ENCODE measurements around the gene TTC7B.

The TTC7B gene

DNA sequence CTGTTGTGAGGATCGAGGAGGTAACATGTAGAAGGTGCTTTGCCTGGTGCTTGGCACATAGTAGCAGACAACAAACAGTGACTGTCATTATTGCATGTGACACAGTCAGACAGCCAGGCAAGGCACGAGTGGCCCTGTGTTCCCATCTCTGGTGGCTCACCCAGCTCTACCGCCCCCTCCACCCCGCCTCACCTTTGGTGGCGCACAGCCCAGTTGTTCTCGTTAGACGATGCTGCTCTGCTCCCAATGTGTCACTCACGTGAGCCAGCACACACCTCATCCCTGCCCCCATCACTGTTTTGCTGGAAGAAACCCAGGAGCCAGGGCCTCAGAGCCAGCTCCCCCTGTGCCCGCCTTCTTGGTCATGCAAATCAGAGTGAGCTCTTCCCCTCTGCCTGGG, 306.1 kb downstream of the TTC7B start:
- Histone ChIP-seq H3F3A (ENCODE audit: insufficient read depth, low read length) (no peaks in the 10 kb centered on the region), H2AFZ (ENCODE audit: low read length) (no peak overlapping the region), H3K9me2 (ENCODE audit: low read depth, low read length) (no peaks in the 10 kb centered on the region), H3K4me3 (ENCODE audit: low read depth, low read length, poor library complexity, severe bottlenecking) (no peak overlapping the region), H3K9me3 (ENCODE audit: low read length) (no peaks in the 10 kb centered on the region), H3K79me2 (ENCODE audit: insufficient read depth, low read length) (no peaks in the 10 kb centered on the region), H4K20me1 (ENCODE audit: insufficient read depth, low read length) (no peaks in the 10 kb centered on the region), H3K36me3 (ENCODE audit: insufficient read depth, low read length) (no peaks in the 10 kb centered on the region), H3K27me3 (ENCODE audit: insufficient read depth, low read length) (0 out of 2 replicates have a peak, but pooled peaks cover 4% of the 10 kb centered on the region), H3K4me1 (ENCODE audit: insufficient read depth, low read length, severe bottlenecking) (no peaks in the 10 kb centered on the region), H3K9ac (ENCODE audit: low read length) (no peak overlapping the region), H3K27ac (ENCODE audit: low read depth, low read length, poor library complexity, severe bottlenecking) (no peak overlapping the region), H3K4me2 (ENCODE audit: low read length) (no peak overlapping the region)
- TF ChIP-seq EZH2 (IDR thresholded peaks at IDR 0.05; ENCODE audit: borderline replicate concordance, low read length): no peak
- TF ChIP-seq CTCF (IDR thresholded peaks at IDR 0.05; ENCODE audit: low read length): no peak

DNA sequence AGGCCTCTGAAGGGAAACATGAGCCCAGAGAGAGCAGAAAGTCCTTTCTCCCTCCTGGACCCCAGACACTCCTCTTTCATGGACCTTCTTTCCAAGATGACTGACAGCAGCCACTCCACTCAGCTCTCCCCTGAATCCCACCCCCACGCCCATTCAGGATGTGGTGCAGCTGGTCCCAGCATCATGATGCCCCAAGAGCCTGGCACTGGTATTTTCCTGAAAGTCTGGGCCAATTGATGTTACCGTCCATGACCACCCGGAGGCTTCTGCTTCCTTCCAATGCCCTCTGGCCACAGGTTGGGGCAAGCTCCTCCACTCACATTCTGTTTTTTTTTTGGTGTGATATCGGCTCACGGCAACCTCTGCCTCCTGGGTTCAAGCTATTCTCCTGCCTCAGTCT, 306.8 kb downstream of the TTC7B start:
- TF ChIP-seq CTCF (IDR thresholded peaks at IDR 0.05; ENCODE audit: low read length): no peak
- no peak for TF ChIP-seq EZH2 (IDR thresholded peaks at IDR 0.05; ENCODE audit: borderline replicate concordance, low read length)
- Histone ChIP-seq H3K36me3 (ENCODE audit: insufficient read depth, low read length) (no peaks in the 10 kb centered on the region), H3K9me2 (ENCODE audit: low read depth, low read length) (no peaks in the 10 kb centered on the region), H3K9ac (ENCODE audit: low read length) (no peak overlapping the region), H3K27ac (ENCODE audit: low read depth, low read length, poor library complexity, severe bottlenecking) (no peak overlapping the region), H3K79me2 (ENCODE audit: insufficient read depth, low read length) (no peaks in the 10 kb centered on the region), H4K20me1 (ENCODE audit: insufficient read depth, low read length) (no peaks in the 10 kb centered on the region), H3K9me3 (ENCODE audit: low read length) (no peaks in the 10 kb centered on the region), H3K27me3 (ENCODE audit: insufficient read depth, low read length) (0 out of 2 replicates have a peak, but pooled peaks cover 4% of the 10 kb centered on the region), H3K4me1 (ENCODE audit: insufficient read depth, low read length, severe bottlenecking) (no peaks in the 10 kb centered on the region), H3F3A (ENCODE audit: insufficient read depth, low read length) (no peaks in the 10 kb centered on the region), H3K4me3 (ENCODE audit: low read depth, low read length, poor library complexity, severe bottlenecking) (no peak overlapping the region), H3K4me2 (ENCODE audit: low read length) (no peak overlapping the region), H2AFZ (ENCODE audit: low read length) (no peak overlapping the region)

GRCh38 chr14:90508536-90509254, 307.5 kb downstream of the TTC7B start:
- no peaks in the 10 kb centered on the region for H3K9me2 ChIP-seq (ENCODE audit: low read depth, low read length)
- no peaks in the 10 kb centered on the region for H3F3A ChIP-seq (ENCODE audit: insufficient read depth, low read length)
- H3K27ac ChIP-seq (ENCODE audit: low read depth, low read length, poor library complexity, severe bottlenecking): no peak overlapping the region
- H3K4me1 ChIP-seq (ENCODE audit: insufficient read depth, low read length, severe bottlenecking): no peaks in the 10 kb centered on the region
- H3K9me3 ChIP-seq (ENCODE audit: low read length): no peaks in the 10 kb centered on the region
- H3K27me3 ChIP-seq (ENCODE audit: insufficient read depth, low read length): 0 out of 2 replicates have a peak, but pooled peaks cover 4% of the 10 kb centered on the region
- H3K9ac ChIP-seq (ENCODE audit: low read length): no peak overlapping the region
- H4K20me1 ChIP-seq (ENCODE audit: insufficient read depth, low read length): no peaks in the 10 kb centered on the region
- no peaks in the 10 kb centered on the region for H3K36me3 ChIP-seq (ENCODE audit: insufficient read depth, low read length)
- H3K79me2 ChIP-seq (ENCODE audit: insufficient read depth, low read length): no peaks in the 10 kb centered on the region
- H3K4me2 ChIP-seq (ENCODE audit: low read length): no peak overlapping the region
- H2AFZ ChIP-seq (ENCODE audit: low read length): no peak overlapping the region
- TF ChIP-seq EZH2 (IDR thresholded peaks at IDR 0.05; ENCODE audit: borderline replicate concordance, low read length): no peak
- no peak for TF ChIP-seq CTCF (IDR thresholded peaks at IDR 0.05; ENCODE audit: low read length)
- H3K4me3 ChIP-seq (ENCODE audit: low read depth, low read length, poor library complexity, severe bottlenecking): no peak overlapping the region
